ENCODE results near the gene FAM210A. TPM values are rescaled to one million over a fixed set of nuclear protein-coding genes. Genes with fewer than 3 reads are reported as not detected.

Gene FAM210A
- total RNA-seq, 2 experiments from 2014 or later: 19.5 to 19.6 TPM

DNA sequence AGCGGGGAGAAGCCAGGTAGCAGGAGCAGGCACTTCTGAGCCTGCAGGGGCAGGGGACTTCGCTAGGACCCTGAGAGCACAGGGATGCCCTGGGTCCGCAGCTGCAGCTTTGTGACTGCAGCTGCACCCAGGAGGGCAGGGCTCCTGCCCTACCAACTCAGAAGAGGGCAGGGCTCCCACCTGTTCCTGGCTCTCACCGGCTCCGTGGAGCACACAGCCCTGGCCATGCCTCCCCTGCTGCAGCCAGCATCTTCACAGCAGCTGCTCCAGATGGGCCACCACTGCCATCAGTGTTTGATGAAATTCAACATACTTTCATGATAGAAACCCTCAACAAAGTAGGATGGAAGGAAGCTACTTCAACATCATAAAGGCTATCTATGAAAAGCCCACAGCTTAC is 92.7 kb downstream of the FAM210A start:
- no peak overlapping the region for H3K4me3 Mint-ChIP-seq
- ChIA-PET CTCF (interaction anchor here (1.4 kb wide), 2 partner anchors 72 to 474 kb away, joined by 3 read pairs; no protein-coding TSS in a partner anchor), POLR2A (interaction anchor here (0.6 kb wide), 1 partner anchor 111 kb away, joined by 3 read pairs; no protein-coding TSS in a partner anchor)
- no peak overlapping the region for H3K27ac Mint-ChIP-seq
- no peak for DNase-seq
- H3K27me3 Mint-ChIP-seq: no peaks in the 10 kb centered on the region
- peaks cover 12% of the 10 kb centered on the region for H3K4me1 Mint-ChIP-seq
- H3K36me3 Mint-ChIP-seq (ENCODE audit: low read depth): peaks cover 6% of the 10 kb centered on the region
- peaks cover 2% of the 10 kb centered on the region for H3K9me3 Mint-ChIP-seq

GRCh38 chr18:13630716-13631268 is 95.6 kb downstream of the FAM210A start:
- H3K36me3 Mint-ChIP-seq (ENCODE audit: low read depth): peaks cover 6% of the 10 kb centered on the region
- POLR2A ChIA-PET: no interaction called here
- no peak overlapping the region for H3K4me3 Mint-ChIP-seq
- no peak for DNase-seq
- H3K9me3 Mint-ChIP-seq: peaks cover 2% of the 10 kb centered on the region
- H3K27ac Mint-ChIP-seq: no peak overlapping the region
- H3K27me3 Mint-ChIP-seq: no peaks in the 10 kb centered on the region
- CTCF ChIA-PET: interaction anchor here (1.5 kb wide), 1 partner anchor 73 kb away, joined by 3 read pairs; no protein-coding TSS in a partner anchor
- peaks cover 26% of the 10 kb centered on the region for H3K4me1 Mint-ChIP-seq

DNA sequence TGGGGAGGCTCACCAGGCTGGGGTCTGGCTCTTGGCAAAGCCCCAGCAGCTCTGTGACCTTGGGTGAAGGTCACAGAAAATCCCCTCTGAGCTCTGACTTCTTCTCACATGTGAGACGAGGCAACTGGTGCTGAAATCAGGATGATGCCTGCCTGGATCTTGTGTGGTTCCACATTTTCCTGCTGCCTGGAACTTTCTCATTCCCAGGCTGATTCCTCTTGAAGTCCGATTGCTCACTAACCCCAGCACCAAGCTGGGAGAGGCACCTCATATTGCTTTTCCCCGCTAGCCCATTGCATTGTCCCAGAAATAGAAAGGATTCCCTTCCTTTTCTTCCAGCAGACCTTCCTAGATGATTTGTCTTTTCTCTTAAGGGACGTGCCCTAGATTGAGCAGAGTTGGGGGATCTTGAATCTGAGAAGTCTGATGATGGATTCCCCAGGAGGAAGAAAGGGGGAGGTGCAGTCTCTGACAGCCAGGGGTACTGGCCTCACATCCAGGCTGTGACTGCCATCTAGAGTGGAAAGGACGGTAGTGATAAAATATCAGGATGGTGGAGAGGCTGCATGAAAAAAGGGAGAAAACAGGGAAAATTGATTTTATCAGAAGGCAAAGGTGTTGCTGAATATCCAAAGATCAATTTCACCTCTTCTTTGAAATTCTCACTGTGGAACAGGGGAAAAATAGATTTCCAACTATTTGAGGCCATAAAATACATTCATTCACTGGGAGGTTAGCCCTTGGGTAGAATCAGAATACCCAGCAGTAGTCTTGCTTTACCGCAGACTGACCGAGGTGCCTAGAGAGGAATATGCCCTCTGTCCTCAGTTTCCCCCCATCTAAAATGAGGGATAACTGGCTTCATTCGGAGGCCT is 96.3 kb downstream of the FAM210A start:
- POLR2A ChIA-PET: no interaction called here
- H3K27me3 Mint-ChIP-seq: no peaks in the 10 kb centered on the region
- peaks cover 28% of the 10 kb centered on the region for H3K4me1 Mint-ChIP-seq
- CTCF ChIA-PET: interaction anchor here (0.6 to 0.7 kb wide), 4 partner anchors 71 to 349 kb away, joined by 3 to 5 read pairs (median 3); no protein-coding TSS in a partner anchor
- DNase-seq: peak; percentile 63
- H3K27ac Mint-ChIP-seq: no peak overlapping the region
- H3K4me3 Mint-ChIP-seq: no peak overlapping the region
- peaks cover 6% of the 10 kb centered on the region for H3K36me3 Mint-ChIP-seq (ENCODE audit: low read depth)
- peaks cover 2% of the 10 kb centered on the region for H3K9me3 Mint-ChIP-seq

DNA sequence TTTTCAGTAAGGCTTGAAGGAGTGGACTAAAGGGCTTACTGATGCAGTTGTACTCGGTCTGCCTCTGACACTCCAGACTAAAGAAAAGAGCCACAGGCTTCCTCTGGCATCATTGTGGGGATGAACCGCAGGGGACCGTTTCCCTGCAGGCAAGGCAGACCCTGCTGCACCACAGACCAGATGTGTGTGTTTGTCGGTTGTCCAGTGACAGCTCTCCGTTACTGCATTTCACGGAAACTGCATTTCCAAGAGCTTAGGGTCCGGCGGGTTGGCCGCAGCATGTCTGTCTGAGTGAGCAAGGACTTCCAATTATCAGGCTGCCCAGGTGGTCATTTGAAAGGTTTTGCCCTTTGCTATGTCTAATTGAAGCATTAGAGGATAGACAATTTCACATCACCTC is 98.1 kb downstream of the FAM210A start:
- ChIA-PET POLR2A (no interaction called here), CTCF (interaction anchor here (1.0 kb wide), 1 partner anchor 70 kb away, joined by 3 read pairs; no protein-coding TSS in a partner anchor)
- Mint-ChIP-seq H3K9me3 (peaks cover 2% of the 10 kb centered on the region), H3K27me3 (no peaks in the 10 kb centered on the region), H3K4me3 (no peak overlapping the region), H3K36me3 (ENCODE audit: low read depth) (peaks cover 6% of the 10 kb centered on the region), H3K27ac (no peak overlapping the region), H3K4me1 (peaks cover 30% of the 10 kb centered on the region)
- no peak for DNase-seq

DNA sequence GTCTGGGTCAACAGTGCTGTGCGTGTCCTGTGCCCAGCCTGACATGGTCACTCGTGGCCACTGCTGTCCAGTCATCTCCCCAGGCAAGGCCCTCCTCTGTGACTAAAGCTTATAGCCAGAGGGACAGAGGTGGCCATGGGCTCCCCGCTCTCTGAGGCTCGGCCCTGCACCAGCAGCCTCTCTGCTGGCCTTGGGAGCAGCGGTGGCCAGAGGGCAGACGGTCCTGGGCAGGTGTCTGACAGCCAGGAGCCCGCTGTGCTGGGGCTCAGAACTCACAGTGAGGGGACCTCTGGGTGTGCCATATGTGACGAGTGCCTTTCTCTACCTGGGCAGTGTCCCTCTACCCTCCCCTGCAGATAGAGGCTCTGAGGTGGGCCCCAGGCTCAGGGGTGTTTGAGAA is 98.7 kb downstream of the FAM210A start:
- Mint-ChIP-seq H3K36me3 (ENCODE audit: low read depth) (peaks cover 5% of the 10 kb centered on the region), H3K27me3 (no peaks in the 10 kb centered on the region), H3K27ac (no peak overlapping the region), H3K4me3 (no peak overlapping the region), H3K4me1 (peaks cover 30% of the 10 kb centered on the region), H3K9me3 (peaks cover 2% of the 10 kb centered on the region)
- ChIA-PET POLR2A (no interaction called here), CTCF (interaction anchor here (1.0 kb wide), 1 partner anchor 70 kb away, joined by 3 read pairs; no protein-coding TSS in a partner anchor)
- no peak for DNase-seq

DNA sequence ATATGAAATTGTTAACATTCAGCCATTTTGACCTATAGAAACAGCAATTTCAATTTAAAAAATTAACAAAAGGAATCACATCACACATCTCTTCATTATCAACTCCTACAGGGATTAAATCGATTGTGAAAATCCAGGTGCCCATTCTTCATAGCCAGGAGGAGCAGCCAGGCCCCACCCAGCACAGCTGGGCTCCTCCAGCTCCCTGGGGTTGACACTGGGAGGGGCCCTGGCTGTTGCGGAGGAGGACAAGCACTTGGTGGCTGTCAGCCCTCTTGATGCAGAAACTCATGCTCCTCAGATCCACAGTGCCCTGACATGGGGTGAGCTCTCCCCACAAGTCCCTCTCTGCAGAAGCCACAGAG is 99.8 kb downstream of the FAM210A start:
- Mint-ChIP-seq H3K36me3 (ENCODE audit: low read depth) (peaks cover 3% of the 10 kb centered on the region), H3K27ac (no peak overlapping the region), H3K4me3 (no peak overlapping the region), H3K27me3 (no peaks in the 10 kb centered on the region), H3K4me1 (peaks cover 30% of the 10 kb centered on the region), H3K9me3 (no peaks in the 10 kb centered on the region)
- ChIA-PET CTCF (no interaction called here), POLR2A (no interaction called here)
- DNase-seq: no peak

- POLR2A ChIA-PET: no interaction called here
- CTCF ChIA-PET: no interaction called here
- no peaks in the 10 kb centered on the region for H3K27me3 Mint-ChIP-seq
- H3K4me1 Mint-ChIP-seq: peaks cover 30% of the 10 kb centered on the region
- H3K9me3 Mint-ChIP-seq: no peaks in the 10 kb centered on the region
- no peaks in the 10 kb centered on the region for H3K36me3 Mint-ChIP-seq (ENCODE audit: low read depth)
- H3K27ac Mint-ChIP-seq: no peak overlapping the region
- DNase-seq: no peak
- H3K4me3 Mint-ChIP-seq: no peak overlapping the region
These were observed 100.4 kb downstream of the FAM210A start for GRCh38 chr18:13625843-13626543.

GRCh38 chr18:13625355-13625754 is 101.0 kb downstream of the FAM210A start:
- H3K9me3 Mint-ChIP-seq: no peaks in the 10 kb centered on the region
- no peak overlapping the region for H3K27ac Mint-ChIP-seq
- CTCF ChIA-PET: no interaction called here
- H3K4me1 Mint-ChIP-seq: peaks cover 30% of the 10 kb centered on the region
- H3K36me3 Mint-ChIP-seq (ENCODE audit: low read depth): no peaks in the 10 kb centered on the region
- no peak overlapping the region for H3K4me3 Mint-ChIP-seq
- POLR2A ChIA-PET: no interaction called here
- H3K27me3 Mint-ChIP-seq: no peaks in the 10 kb centered on the region
- no peak for DNase-seq

DNA sequence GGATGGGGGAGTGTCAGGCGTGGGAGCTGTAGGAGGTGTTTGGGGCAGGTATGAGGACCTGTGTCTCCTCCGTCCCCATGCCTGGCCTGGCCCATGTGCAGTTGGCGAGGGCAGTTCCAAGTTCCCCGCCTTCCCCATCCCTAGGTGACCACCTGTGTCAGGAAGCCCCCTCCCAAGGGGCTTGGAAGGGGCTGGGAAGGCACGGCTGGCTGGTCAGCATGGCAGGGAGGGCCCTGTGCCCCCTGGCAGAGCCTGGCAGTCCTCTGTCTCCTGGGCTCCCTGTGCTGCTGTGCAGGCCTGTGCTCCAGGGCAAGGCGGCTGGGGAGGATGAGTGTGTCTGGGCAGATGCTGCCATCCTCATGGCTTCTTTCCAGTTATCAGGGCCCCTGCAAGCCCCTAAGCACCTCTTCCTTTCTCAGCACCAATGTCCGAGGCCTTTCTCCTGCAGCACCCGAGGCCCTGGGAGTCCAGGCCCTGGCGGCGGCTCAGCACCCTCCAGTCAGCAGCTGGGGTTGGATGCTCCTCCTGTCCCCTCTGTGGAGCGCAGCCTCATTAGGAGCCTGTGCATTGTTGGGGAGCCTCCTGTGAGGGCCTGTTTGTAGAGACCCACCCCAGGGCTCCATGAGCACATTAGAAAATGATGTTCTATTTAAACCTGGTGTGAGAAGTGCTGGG is 101.7 kb downstream of the FAM210A start:
- ChIA-PET POLR2A (no interaction called here), CTCF (no interaction called here)
- DNase-seq: no peak
- Mint-ChIP-seq H3K27ac (peak overlapping the region; percentile 6), H3K4me1 (peaks cover 26% of the 10 kb centered on the region), H3K9me3 (no peaks in the 10 kb centered on the region), H3K4me3 (no peak overlapping the region), H3K36me3 (ENCODE audit: low read depth) (no peaks in the 10 kb centered on the region), H3K27me3 (no peaks in the 10 kb centered on the region)

- DNase-seq: no peak
- ChIA-PET POLR2A (no interaction called here), CTCF (interaction anchor here (0.8 kb wide), 1 partner anchor 60 kb away, joined by 3 read pairs; no protein-coding TSS in a partner anchor)
- Mint-ChIP-seq H3K9me3 (no peaks in the 10 kb centered on the region), H3K4me1 (peaks cover 21% of the 10 kb centered on the region), H3K4me3 (no peak overlapping the region), H3K36me3 (ENCODE audit: low read depth) (no peaks in the 10 kb centered on the region), H3K27me3 (no peaks in the 10 kb centered on the region), H3K27ac (no peak overlapping the region)
These were observed 102.5 kb downstream of the FAM210A start for GRCh38 chr18:13623871-13624270.

DNA sequence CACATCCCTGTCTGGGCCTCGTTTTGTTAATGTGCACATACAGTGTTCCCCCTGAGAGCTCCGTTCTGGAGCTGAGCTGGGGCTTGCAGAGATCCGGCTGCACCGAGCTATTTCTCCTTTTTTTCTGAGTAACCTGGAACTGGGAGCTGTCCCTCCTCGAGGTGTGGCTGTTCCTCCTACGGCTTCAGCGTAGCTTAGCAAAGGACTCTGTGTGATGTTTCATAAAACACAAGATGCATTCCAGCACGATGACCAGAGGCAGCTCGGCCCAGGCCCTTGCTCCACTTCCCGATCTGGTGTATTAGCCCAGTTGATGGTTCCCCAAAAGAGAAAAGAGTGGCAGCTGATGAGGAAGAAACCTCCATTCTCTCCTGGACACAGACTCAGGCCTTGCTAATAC is 103.0 kb downstream of the FAM210A start:
- Mint-ChIP-seq H3K4me3 (no peak overlapping the region), H3K36me3 (ENCODE audit: low read depth) (no peaks in the 10 kb centered on the region), H3K9me3 (no peaks in the 10 kb centered on the region), H3K27me3 (no peaks in the 10 kb centered on the region), H3K4me1 (peaks cover 22% of the 10 kb centered on the region), H3K27ac (no peak overlapping the region)
- DNase-seq: no peak
- ChIA-PET POLR2A (no interaction called here), CTCF (interaction anchor here (0.6 to 0.8 kb wide), 2 partner anchors 15 to 60 kb away, joined by 3 to 4 read pairs; no protein-coding TSS in a partner anchor)

GRCh38 chr18:13622751-13623150 is 103.6 kb downstream of the FAM210A start:
- CTCF ChIA-PET: interaction anchor here (0.6 to 1.1 kb wide), 3 partner anchors 15 to 59 kb away, joined by 3 to 4 read pairs (median 3); no protein-coding TSS in a partner anchor
- no peak overlapping the region for H3K27ac Mint-ChIP-seq
- H3K36me3 Mint-ChIP-seq (ENCODE audit: low read depth): no peaks in the 10 kb centered on the region
- POLR2A ChIA-PET: no interaction called here
- H3K4me1 Mint-ChIP-seq: peaks cover 23% of the 10 kb centered on the region
- no peak overlapping the region for H3K4me3 Mint-ChIP-seq
- H3K27me3 Mint-ChIP-seq: no peaks in the 10 kb centered on the region
- H3K9me3 Mint-ChIP-seq: no peaks in the 10 kb centered on the region
- DNase-seq: no peak
